ENCODE measurements around the gene CEP170B. TPM values are rescaled to one million over a fixed set of nuclear protein-coding genes. Genes with fewer than 3 reads are reported as not detected.
A peak's percentile ranks its signal among the peaks of the same experiment; 100 is the strongest.

The CEP170B gene
- total and polyA plus RNA-seq, 9 of the 15 experiments (the other 6 are each of a cell fraction or from before 2014, with no cell fraction given) = 0.01 to 10.2 (median 2.2) TPM

- Histone ChIP-seq H3K9me3 (replicated peaks; ENCODE audit: control insufficient read depth, insufficient read depth, low read depth, low read length) (no peaks in the 10 kb centered on the region), H2AFZ (ENCODE audit: low read depth, low read length) (no peak overlapping the region), H3K4me3 (no peak overlapping the region), H3K27ac (ENCODE audit: extremely low read depth, low read depth, low read length) (no peak overlapping the region), H3K4me2 (ENCODE audit: insufficient read depth, low read length) (no peak overlapping the region), H3K79me2 (ENCODE audit: control insufficient read depth, insufficient read depth, low read length) (no peaks in the 10 kb centered on the region; the same call in 2 of the 3 replicates), H3K9ac (ENCODE audit: insufficient read depth in 1 of 2, low read depth in 2 of 2, low read length in 2 of 2) (peak overlapping the region in 1 of 2 experiments; percentile 71; a peak in 2 of 4 replicates), H4K20me1 (replicated peaks; ENCODE audit: control insufficient read depth, insufficient read depth, low read length) (no peaks in the 10 kb centered on the region), H3K27me3 (ENCODE audit: control insufficient read depth in 2 of 2, insufficient read depth in 2 of 2, low read length in 2 of 2) (no peaks in the 10 kb centered on the region), H3K4me1 (replicated peaks in 1 of 2; ENCODE audit: control insufficient read depth in 2 of 2, insufficient read depth in 2 of 2, low read length in 2 of 2) (peaks cover 0 to 62% of the 10 kb centered on the region in 2 experiments; a peak in 3 of 5 replicates), H3K36me3 (ENCODE audit: control insufficient read depth, insufficient read depth, low read length) (peaks cover 5% of the 10 kb centered on the region; the same call in 2 of the 3 replicates), H3K9me1 (ENCODE audit: control insufficient read depth, insufficient read depth, low read length) (no peaks in the 10 kb centered on the region)
- ChIA-PET CTCF (ENCODE audit: low intra/inter-chr PET ratio) (no interaction called here), POLR2A (interaction anchor here (0.6 kb wide), 1 partner anchor 334 kb away, joined by 3 read pairs; no protein-coding TSS in a partner anchor)
- ATAC-seq (peak; percentile 37), FAIRE-seq (no peak), DNase-seq (ENCODE audit: extremely low read depth in 1 of 4, low spot score in 3 of 4) (no peak)
- no TSS peak for BruUV-seq (replicated peaks)
- in situ Hi-C loops (cut with MboI) = no loop called here
- 67% methylated on average over 2 of the region's 8 CpGs for WGBS (ENCODE audit: insufficient coverage, low coverage, missing lambda C conversion rate)
- intact Hi-C loops (cut with micrococcal nuclease) = loop anchor here (10.0 kb wide), 1 partner anchor 111 kb away; no protein-coding TSS in a partner anchor
- no peak for TF ChIP-seq JUN (IDR thresholded peaks at IDR 0.05; ENCODE audit: borderline replicate concordance, low read depth, low read length)
- no peak for TF ChIP-seq JUN (CRISPR knock-in tag; IDR thresholded peaks at IDR 0.05; ENCODE audit: borderline replicate concordance)
- TF ChIP-seq ZNF512 (tag; IDR thresholded peaks at IDR 0.05) = no peak
- TF ChIP-seq ZBED1 (IDR thresholded peaks at IDR 0.05) = no peak
- TF ChIP-seq MEIS2 (IDR thresholded peaks at IDR 0.05; ENCODE audit: partially characterized antibody) = no peak
- TF ChIP-seq RBM14 (IDR thresholded peaks at IDR 0.05; ENCODE audit: borderline replicate concordance, insufficient read depth, low read depth, low read length) = no peak
- TF ChIP-seq PTBP1 (IDR thresholded peaks at IDR 0.05; ENCODE audit: low read depth, low read length) = no peak
- TF ChIP-seq MCM3 (IDR thresholded peaks at IDR 0.05) = no peak
- no peak for TF ChIP-seq NFE2 (IDR thresholded peaks at IDR 0.05; ENCODE audit: low read depth)
- no peak for TF ChIP-seq ATF7 (IDR thresholded peaks at IDR 0.05)
- TF ChIP-seq ELF4 (CRISPR knock-in tag; IDR thresholded peaks at IDR 0.05) = no peak
- no peak for TF ChIP-seq REST (IDR thresholded peaks at IDR 0.05; ENCODE audit: borderline replicate concordance)
- TF ChIP-seq REST (CRISPR knock-in tag; IDR thresholded peaks at IDR 0.05; ENCODE audit: low read depth) = no peak
- TF ChIP-seq ZNF277 (CRISPR knock-in tag; IDR thresholded peaks at IDR 0.05; ENCODE audit: borderline replicate concordance) = no peak
Measured at GRCh38 chr14:104875811-104876210, 10.7 kb downstream of the CEP170B start.

All from K562 (cell line).